Keratinocyte (primary cell): Measurements from ENCODE around the gene DPH5. TPM values are rescaled to one million over a fixed set of nuclear protein-coding genes. Genes with fewer than 3 reads are reported as not detected.

Experiments used
- DNase-seq: peaks from one replicate; pipeline ENCODE4 v3.0.0-alpha.2; 2011; ENCODE audit warnings: low read depth, missing footprints, low spot score
- FAIRE-seq: peaks from 2 replicates; lab custom pipeline; 2011; peaks lifted over from hg19 to GRCh38; lab: Jason Lieb, UNC
- H2AFZ ChIP-seq: 2 replicates; pipeline ENCODE4 v1.6.0; 2012; ENCODE audit warnings: low read length, control low read depth, inconsistent platforms; ENCODE audit not compliant: control insufficient read depth
- H3K27ac ChIP-seq: 2 replicates; pipeline ENCODE4 v1.5.1; 2011; ENCODE audit warnings: low read length; ENCODE audit not compliant: control insufficient read depth, insufficient read depth
- H3K27me3 ChIP-seq: 3 replicates; pipeline ENCODE4 v1.6.0; 2011; ENCODE audit warnings: low read length; ENCODE audit not compliant: control insufficient read depth, insufficient read depth; ENCODE audit errors: extremely low read depth
- H3K36me3 ChIP-seq, 2 experiments: 2 replicates in 1 of 2; 3 replicates in 1 of 2; pipeline ENCODE4 v1.5.1; 2011; ENCODE audit warnings: low read length in 2 of 2, mild to moderate bottlenecking in 1 of 2; ENCODE audit not compliant: control insufficient read depth in 2 of 2, insufficient read depth in 2 of 2; ENCODE audit errors: extremely low read depth in 1 of 2
- H3K4me1 ChIP-seq: 3 replicates; pipeline ENCODE4 v1.5.1; 2011; ENCODE audit warnings: low read length; ENCODE audit not compliant: control insufficient read depth, insufficient read depth; ENCODE audit errors: extremely low read depth
- H3K4me2 ChIP-seq: 3 replicates; pipeline ENCODE4 v1.6.0; 2011; ENCODE audit warnings: low read depth, low read length; ENCODE audit not compliant: control insufficient read depth, insufficient read depth; ENCODE audit errors: extremely low read depth
- H3K4me3 ChIP-seq, 3 experiments: fragments of 200-600 bp in 1 of 3; sonication (generic) in 1 of 3; 2 replicates in 2 of 3; 3 replicates in 1 of 3; pipeline ENCODE4 v1.5.1; 2011 to 2016; ENCODE audit warnings: low read length in 3 of 3, mild to moderate bottlenecking in 3 of 3, control low read depth in 2 of 3, inconsistent platforms in 1 of 3, low read depth in 1 of 3, mixed read lengths in 1 of 3, mixed run types in 1 of 3, moderate library complexity in 1 of 3; ENCODE audit not compliant: control insufficient read depth in 2 of 3, insufficient read depth in 2 of 3; ENCODE audit errors: extremely low read depth in 1 of 3
- H3K79me2 ChIP-seq: 2 replicates; pipeline ENCODE4 v1.6.0; 2012; ENCODE audit warnings: low read length; ENCODE audit not compliant: control insufficient read depth, insufficient read depth
- H3K9ac ChIP-seq: 3 replicates; pipeline ENCODE4 v1.6.0; 2011; ENCODE audit warnings: low read length; ENCODE audit not compliant: control insufficient read depth, insufficient read depth; ENCODE audit errors: extremely low read depth
- H3K9me1 ChIP-seq: 3 replicates; pipeline ENCODE4 v1.6.0; 2011; ENCODE audit warnings: low read length; ENCODE audit not compliant: control insufficient read depth, insufficient read depth; ENCODE audit errors: extremely low read depth
- H3K9me3 ChIP-seq: 2 replicates; pipeline ENCODE4 v1.5.1; 2012; ENCODE audit warnings: low read depth, low read length; ENCODE audit not compliant: control insufficient read depth
- H4K20me1 ChIP-seq: 3 replicates; pipeline ENCODE4 v1.6.0; 2011; ENCODE audit warnings: low read length; ENCODE audit not compliant: control insufficient read depth, insufficient read depth; ENCODE audit errors: extremely low read depth
- CTCF ChIP-seq, 3 experiments: IDR thresholded peaks in 1 of 3; conservative IDR thresholded peaks in 1 of 3; optimal IDR thresholded peaks in 1 of 3; 2 replicates in 2 of 3; 3 replicates in 1 of 3; pipeline versions ENCODE3 to v1.5.1; 2011; ENCODE audit warnings: low read length in 3 of 3, mild to moderate bottlenecking in 3 of 3, moderate library complexity in 2 of 3, control low read depth in 1 of 3, inconsistent platforms in 1 of 3; ENCODE audit not compliant: insufficient read depth in 2 of 3; ENCODE audit errors: extremely low read depth in 1 of 3
- EZH2 ChIP-seq: IDR thresholded peaks from one replicate; pipeline ENCODE4 v1.6.1; 2012; ENCODE audit warnings: inconsistent platforms, mild to moderate bottlenecking, low read length, moderate library complexity
- dilution Hi-C: fragments of 300-500 bp; cut with MboI; formaldehyde crosslinking; loops from one replicate; pipeline ENCODE4 v1.7.0; 2020; ENCODE audit warnings: low sequenced_read_pairs; ENCODE audit not compliant: extremely low pct_ligation_motif_present
- polyA plus RNA-seq, 5 experiments: library from polyadenylated mRNA; depleted of rRNA in 3 of 5; stranded (reverse) in 3 of 5; stranded (forward) in 1 of 5; unstranded in 1 of 5; fragments of >200 nt; gene quantifications; 1 replicate in 1 of 5; 2 replicates in 3 of 5; 3 replicates in 1 of 5; pipeline versions ENCODE4 v1.2.1 to v1.2.3, GENCODE V29; 2011 to 2012; ENCODE audit warnings: missing spikeins in 2 of 5, low read depth in 1 of 5, low replicate concordance in 1 of 5

DPH5 gene
- polyA plus RNA-seq, 1 donor (not counting 4 experiments of a cell fraction or from before 2014, with no cell fraction given) = 98.0 TPM

- Histone ChIP-seq H4K20me1 (no peaks in the 10 kb centered on the region), H3K4me1 (peaks cover 12% of the 10 kb centered on the region), H2AFZ (peak overlapping the region; percentile 95), H3K36me3 (peaks cover 0 to 4% of the 10 kb centered on the region in 2 experiments), H3K79me2 (peaks cover 58% of the 10 kb centered on the region), H3K4me2 (peak overlapping the region; percentile 93), H3K9me3 (no peaks in the 10 kb centered on the region), H3K4me3 (peak overlapping the region; percentile 62 to 95 (median 93)), H3K9me1 (no peaks in the 10 kb centered on the region), H3K9ac (peak overlapping the region; percentile 94), H3K27ac (peak overlapping the region; percentile 86), H3K27me3 (no peaks in the 10 kb centered on the region)
- no peak for TF ChIP-seq CTCF (optimal IDR thresholded peaks at IDR 0.05 in 1 of 3, IDR thresholded peaks at IDR 0.05 in 1 of 3, conservative IDR thresholded peaks at IDR 0.05 in 1 of 3; ENCODE audit: extremely low read depth in 1 of 3, insufficient read depth in 2 of 3, low read length in 3 of 3)
- no peak for TF ChIP-seq EZH2
- no peak for DNase-seq
- dilution Hi-C loops = no loop called here
- FAIRE-seq = no peak
These were observed 825 bp upstream of the DPH5 start for GRCh38 chr1:101026430-101026788.

GRCh38 chr1:101025283-101025656 lies 314 bp downstream of the DPH5 start:
- TF ChIP-seq CTCF (optimal IDR thresholded peaks at IDR 0.05 in 1 of 3, IDR thresholded peaks at IDR 0.05 in 1 of 3, conservative IDR thresholded peaks at IDR 0.05 in 1 of 3; ENCODE audit: extremely low read depth in 1 of 3, insufficient read depth in 2 of 3, low read length in 3 of 3) = no peak
- TF ChIP-seq EZH2 = no peak
- Histone ChIP-seq H2AFZ (peak overlapping the region; percentile 90), H3K4me1 (peaks cover 12% of the 10 kb centered on the region), H3K27me3 (no peaks in the 10 kb centered on the region), H3K27ac (peak overlapping the region; percentile 86), H4K20me1 (no peaks in the 10 kb centered on the region), H3K79me2 (peaks cover 54% of the 10 kb centered on the region), H3K9ac (peak overlapping the region; percentile 94), H3K4me2 (peak overlapping the region; percentile 93), H3K36me3 (peaks cover 4 to 11% of the 10 kb centered on the region in 2 experiments), H3K9me3 (no peaks in the 10 kb centered on the region), H3K4me3 (peak overlapping the region; percentile 62 to 95 (median 93)), H3K9me1 (no peaks in the 10 kb centered on the region)
- DNase-seq (no peak), FAIRE-seq (peak; percentile 88)
- dilution Hi-C loops = no loop called here
